CD4-positive, alpha-beta T cell treated with Interleukin-17A for 4 hours (primary cell): ENCODE results near the gene DPP4.

Experiments
- DNase-seq: peaks from one replicate; pipeline ENCODE4 v3.0.0-alpha.2; 2020; ENCODE audit warnings: mixed read lengths

DPP4 gene

GRCh38 chr2:162073888-162074631 is at the start of gene DPP4:
DPP4 (minus strand) TSS chr2:162074215; CDS start chr2:162073981, 234 bp downstream.
- DNase-seq: peak; percentile 73

- DNase-seq: no peak
These were observed 44.4 kb upstream of the DPP4 start for GRCh38 chr2:162118166-162119031.

- no peak for DNase-seq
These were observed 42.3 kb upstream of the DPP4 start for GRCh38 chr2:162116352-162116751.

GRCh38 chr2:162115076-162115475 is 41.1 kb upstream of the DPP4 start:
- DNase-seq: no peak

GRCh38 chr2:162114271-162114670 is 40.3 kb upstream of the DPP4 start:
- DNase-seq: no peak

- no peak for DNase-seq
These were observed 39.8 kb upstream of the DPP4 start for GRCh38 chr2:162113776-162114168.

GRCh38 chr2:162113088-162113775 is 39.2 kb upstream of the DPP4 start:
- no peak for DNase-seq

- DNase-seq: no peak
These were observed 38.2 kb upstream of the DPP4 start for GRCh38 chr2:162111958-162112850.

- no peak for DNase-seq
These were observed 33.4 kb upstream of the DPP4 start for GRCh38 chr2:162107361-162107901.

- DNase-seq: no peak
These were observed 32.7 kb upstream of the DPP4 start for GRCh38 chr2:162106746-162107145.

- DNase-seq: no peak
These were observed 32.1 kb upstream of the DPP4 start for GRCh38 chr2:162106146-162106551.

GRCh38 chr2:162103443-162104009 is 29.5 kb upstream of the DPP4 start:
- no peak for DNase-seq

GRCh38 chr2:162100579-162100978 is 26.6 kb upstream of the DPP4 start:
- no peak for DNase-seq

- no peak for DNase-seq
These were observed 25.8 kb upstream of the DPP4 start for GRCh38 chr2:162099836-162100235.

- no peak for DNase-seq
These were observed 18.9 kb upstream of the DPP4 start for GRCh38 chr2:162092658-162093556.

GRCh38 chr2:162092008-162092390 is 18.0 kb upstream of the DPP4 start:
- no peak for DNase-seq

GRCh38 chr2:162091325-162092007 is 17.5 kb upstream of the DPP4 start:
- peak; percentile 52 for DNase-seq

GRCh38 chr2:162090109-162090508 is 16.1 kb upstream of the DPP4 start:
- DNase-seq: no peak

- DNase-seq: no peak
These were observed 12.9 kb upstream of the DPP4 start for GRCh38 chr2:162086904-162087303.
